ENCODE data around the gene EPC2.

- TF ChIP-seq, protein P1, sequence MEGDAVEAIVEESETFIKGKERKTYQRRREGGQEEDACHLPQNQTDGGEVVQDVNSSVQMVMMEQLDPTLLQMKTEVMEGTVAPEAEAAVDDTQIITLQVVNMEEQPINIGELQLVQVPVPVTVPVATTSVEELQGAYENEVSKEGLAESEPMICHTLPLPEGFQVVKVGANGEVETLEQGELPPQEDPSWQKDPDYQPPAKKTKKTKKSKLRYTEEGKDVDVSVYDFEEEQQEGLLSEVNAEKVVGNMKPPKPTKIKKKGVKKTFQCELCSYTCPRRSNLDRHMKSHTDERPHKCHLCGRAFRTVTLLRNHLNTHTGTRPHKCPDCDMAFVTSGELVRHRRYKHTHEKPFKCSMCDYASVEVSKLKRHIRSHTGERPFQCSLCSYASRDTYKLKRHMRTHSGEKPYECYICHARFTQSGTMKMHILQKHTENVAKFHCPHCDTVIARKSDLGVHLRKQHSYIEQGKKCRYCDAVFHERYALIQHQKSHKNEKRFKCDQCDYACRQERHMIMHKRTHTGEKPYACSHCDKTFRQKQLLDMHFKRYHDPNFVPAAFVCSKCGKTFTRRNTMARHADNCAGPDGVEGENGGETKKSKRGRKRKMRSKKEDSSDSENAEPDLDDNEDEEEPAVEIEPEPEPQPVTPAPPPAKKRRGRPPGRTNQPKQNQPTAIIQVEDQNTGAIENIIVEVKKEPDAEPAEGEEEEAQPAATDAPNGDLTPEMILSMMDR (IDR thresholded peaks at IDR 0.05; ENCODE audit: insufficient read depth, low read length), result no peak
- TF ChIP-seq REST (IDR thresholded peaks at IDR 0.05; ENCODE audit: insufficient replicate concordance, low read depth), result no peak
- no peak for TF ChIP-seq GABPA (IDR thresholded peaks at IDR 0.05; ENCODE audit: low read depth)
Measured at GRCh38 chr2:148614322-148615049, 30.1 kb upstream of the EPC2 start.

All from HL-60 (cell line).